Testis (tissue), 3 donors: ENCODE data around the gene RASA2. TPM values are rescaled to one million over a fixed set of nuclear protein-coding genes. Genes with fewer than 3 reads are reported as not detected.

ENCODE experiments used
- DNase-seq: peaks from one replicate; pipeline ENCODE4 v3.0.0-alpha.2; 2019
- H3K27ac ChIP-seq, 2 donors: fragments of 200-600 bp; sonication (generic); one replicate each; pipeline ENCODE4 v1.5.1; 2019
- H3K27me3 ChIP-seq: fragments of 200-600 bp; sonication (generic); one replicate; pipeline ENCODE4 v1.5.1; 2019
- H3K36me3 ChIP-seq: fragments of 200-600 bp; sonication (generic); one replicate; pipeline ENCODE4 v1.5.1; 2017; ENCODE audit warnings: low read depth; ENCODE audit errors: missing control alignments
- H3K4me1 ChIP-seq: fragments of 200-600 bp; sonication (generic); one replicate; pipeline ENCODE4 v1.5.1; 2019
- H3K4me3 ChIP-seq, 2 donors: fragments of 200-600 bp; sonication (generic); one replicate each; pipeline ENCODE4 v1.5.1; 2017 to 2019
- H3K9me3 ChIP-seq: fragments of 200-600 bp; sonication (generic); one replicate; pipeline ENCODE4 v1.5.1; 2017
- POLR2A ChIP-seq: fragments of 450-650 bp; IDR thresholded peaks from one replicate; pipeline ENCODE4 v1.6.1; 2017; ENCODE audit warnings: antibody characterized with exemption, mild to moderate bottlenecking, moderate library complexity
- WGBS, 2 donors: methylation state at CpG; one replicate each; pipeline ENCODE4 v1.1.5; 2018; 5-methylcytosine and 5-hydroxymethylcytosine counted together
- intact Hi-C: fragments of 100-400 bp; cut with DNase I; formaldehyde crosslinking; loops from one replicate; pipeline ENCODE4 v1.15.1; 2023; ENCODE audit warnings: low total_unique reads
- polyA plus RNA-seq: library from polyadenylated mRNA; stranded (reverse); fragments of 350-450 nt; fragmentation: Illumina TruSeq; extraction: RNeasy Lipid Tissue Mini Kit (QIAGEN cat#74804); gene quantifications from one replicate; pipeline ENCODE4 v1.2.3, GENCODE V29; 2014; ENCODE audit warnings: low read depth, low replicate concordance; ENCODE audit not compliant: insufficient read depth
- total RNA-seq, 2 donors: library from RNA; depleted of rRNA; stranded (reverse); fragments of >200 nt; gene quantifications; one replicate each; pipeline ENCODE4 v1.2.3, GENCODE V29; 2016
- TF ChIP-seq, protein P1 (sequence below), 3 experiments: fragments of 450-650 bp in 2 of 3; fragments of 200-600 bp in 1 of 3; sonication (generic) in 1 of 3; IDR thresholded peaks; one replicate each; pipeline ENCODE4 v1.5.1; 2016 to 2019; ENCODE audit warnings: antibody characterized with exemption in 3 of 3, mild to moderate bottlenecking in 2 of 3, moderate library complexity in 1 of 3

The RASA2 gene
- total and polyA plus RNA-seq, 3 donors from 2014 or later, result 16.2 to 18.3 (median 18.2) TPM

DNA sequence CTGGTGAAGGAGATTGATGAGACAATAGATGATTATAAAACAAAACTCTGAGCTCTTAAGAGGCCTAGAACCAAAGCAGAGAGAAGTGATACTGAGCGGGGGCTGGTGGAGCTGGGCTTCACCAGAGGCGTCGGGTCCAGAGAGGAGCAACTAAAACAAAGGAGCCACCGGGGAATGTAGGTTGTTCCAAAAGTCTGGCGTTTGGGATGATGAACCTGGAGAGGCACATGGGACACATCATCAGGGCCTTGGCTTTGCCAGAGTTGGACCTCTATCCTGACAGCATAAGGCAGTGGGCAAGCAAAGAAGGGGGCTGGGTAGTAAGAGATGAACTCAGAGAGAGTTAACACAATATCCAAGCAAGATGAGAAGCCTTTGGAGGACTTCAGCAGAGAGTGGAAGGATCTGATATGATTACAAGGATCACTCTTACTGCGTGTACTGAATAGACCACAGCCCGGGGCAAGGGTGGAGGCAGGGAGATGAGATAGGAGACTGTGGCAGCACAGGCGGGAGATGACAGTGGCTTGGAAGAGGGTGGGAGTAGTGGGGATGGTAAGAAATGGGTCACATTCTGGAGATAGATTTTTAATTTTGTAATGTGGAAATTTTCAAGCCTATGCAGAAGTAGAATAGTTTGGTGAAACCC is 36.0 kb upstream of the RASA2 start:
- Histone ChIP-seq H3K4me1 (peaks cover 13% of the 10 kb centered on the region), H3K9me3 (no peaks in the 10 kb centered on the region), H3K36me3 (no peaks in the 10 kb centered on the region), H3K4me3 (no peak overlapping the region), H3K27me3 (no peaks in the 10 kb centered on the region), H3K27ac (peak overlapping the region; percentile 0 to 19)
- intact Hi-C loops, result no loop called here
- TF ChIP-seq POLR2A, result no peak
- WGBS, 2 donors, result 72% methylated on average over 8 of the region's 8 CpGs
- no peak for DNase-seq

DNA sequence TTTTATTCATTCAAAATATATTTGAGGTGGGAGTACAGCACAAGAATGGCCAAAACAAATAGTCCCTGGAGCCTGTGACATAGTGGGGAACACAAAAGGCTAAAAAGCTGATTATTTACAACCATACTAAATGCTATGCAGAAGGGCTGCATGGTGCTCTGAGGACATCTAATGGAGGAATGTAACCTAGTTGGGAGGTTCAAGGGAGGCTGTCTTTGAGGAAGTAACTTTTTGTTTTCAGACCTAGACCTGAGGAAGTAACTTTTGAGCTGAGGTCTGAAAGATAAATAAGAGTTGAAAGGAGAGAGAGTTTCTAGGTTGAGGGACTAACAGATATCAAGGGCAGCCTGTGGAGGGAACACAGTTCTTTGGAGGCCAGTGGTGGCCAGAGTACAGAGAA is 34.8 kb upstream of the RASA2 start:
- Histone ChIP-seq H3K36me3 (no peaks in the 10 kb centered on the region), H3K4me3 (no peak overlapping the region), H3K4me1 (peaks cover 13% of the 10 kb centered on the region), H3K27me3 (no peaks in the 10 kb centered on the region), H3K27ac (peak overlapping the region in 1 of 2 donors; percentile 7), H3K9me3 (no peaks in the 10 kb centered on the region)
- intact Hi-C loops, result no loop called here
- no peak for TF ChIP-seq POLR2A
- TF ChIP-seq, protein P1, sequence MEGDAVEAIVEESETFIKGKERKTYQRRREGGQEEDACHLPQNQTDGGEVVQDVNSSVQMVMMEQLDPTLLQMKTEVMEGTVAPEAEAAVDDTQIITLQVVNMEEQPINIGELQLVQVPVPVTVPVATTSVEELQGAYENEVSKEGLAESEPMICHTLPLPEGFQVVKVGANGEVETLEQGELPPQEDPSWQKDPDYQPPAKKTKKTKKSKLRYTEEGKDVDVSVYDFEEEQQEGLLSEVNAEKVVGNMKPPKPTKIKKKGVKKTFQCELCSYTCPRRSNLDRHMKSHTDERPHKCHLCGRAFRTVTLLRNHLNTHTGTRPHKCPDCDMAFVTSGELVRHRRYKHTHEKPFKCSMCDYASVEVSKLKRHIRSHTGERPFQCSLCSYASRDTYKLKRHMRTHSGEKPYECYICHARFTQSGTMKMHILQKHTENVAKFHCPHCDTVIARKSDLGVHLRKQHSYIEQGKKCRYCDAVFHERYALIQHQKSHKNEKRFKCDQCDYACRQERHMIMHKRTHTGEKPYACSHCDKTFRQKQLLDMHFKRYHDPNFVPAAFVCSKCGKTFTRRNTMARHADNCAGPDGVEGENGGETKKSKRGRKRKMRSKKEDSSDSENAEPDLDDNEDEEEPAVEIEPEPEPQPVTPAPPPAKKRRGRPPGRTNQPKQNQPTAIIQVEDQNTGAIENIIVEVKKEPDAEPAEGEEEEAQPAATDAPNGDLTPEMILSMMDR (IDR thresholded peaks at IDR 0.05), result peak; percentile 34 to 46 (median 37)
- DNase-seq, result peak; percentile 62

DNA sequence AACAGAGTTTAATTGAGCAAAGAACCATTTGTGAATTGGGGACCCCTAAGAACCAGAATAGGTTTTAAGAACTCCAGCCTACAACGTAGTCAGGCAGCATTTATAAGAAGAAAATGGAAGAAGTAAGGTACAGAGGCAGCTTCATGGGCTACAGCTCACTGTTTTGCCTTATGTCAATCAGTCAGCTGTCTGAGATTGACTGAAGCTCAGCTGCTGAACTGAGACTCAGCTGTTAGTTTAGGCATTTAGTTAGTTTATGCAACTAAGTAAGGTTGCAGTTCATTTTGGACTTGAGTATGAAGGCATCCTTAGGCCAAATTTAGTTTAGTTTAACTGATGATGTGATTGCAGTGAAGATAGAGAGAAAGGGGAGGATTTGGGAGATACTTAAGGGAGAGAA is 34.1 kb upstream of the RASA2 start:
- 93 to 94% methylated on average over 1 of the region's 1 CpG for WGBS, 2 donors
- Histone ChIP-seq H3K36me3 (no peaks in the 10 kb centered on the region), H3K27ac (no peak overlapping the region), H3K4me3 (no peak overlapping the region), H3K27me3 (no peaks in the 10 kb centered on the region), H3K4me1 (peaks cover 13% of the 10 kb centered on the region), H3K9me3 (no peaks in the 10 kb centered on the region)
- TF ChIP-seq, protein P1 (IDR thresholded peaks at IDR 0.05), result no peak
- intact Hi-C loops, result no loop called here
- DNase-seq, result no peak

DNA sequence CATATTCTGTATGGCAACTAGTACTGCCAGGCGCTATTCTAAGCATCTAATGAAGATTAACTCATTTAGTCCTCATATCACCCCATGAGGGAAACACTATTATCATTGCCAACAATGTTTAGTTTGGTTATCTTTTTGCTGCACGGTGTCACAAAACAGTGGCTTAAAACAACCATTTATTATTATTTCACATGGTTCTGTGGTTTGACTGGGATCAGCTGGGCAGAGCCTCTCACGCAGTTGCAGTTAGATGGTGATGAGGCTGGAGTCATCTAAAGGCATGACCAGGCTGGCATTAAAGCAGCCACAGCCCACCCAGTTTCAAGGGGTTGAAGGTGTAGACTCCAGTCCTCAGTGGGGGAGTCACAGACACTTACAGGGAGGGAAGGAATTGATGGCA is 32.8 kb upstream of the RASA2 start:
- Histone ChIP-seq H3K4me3 (no peak overlapping the region), H3K27ac (no peak overlapping the region), H3K27me3 (no peaks in the 10 kb centered on the region), H3K4me1 (peaks cover 13% of the 10 kb centered on the region), H3K9me3 (no peaks in the 10 kb centered on the region), H3K36me3 (no peaks in the 10 kb centered on the region)
- TF ChIP-seq, protein P1 (IDR thresholded peaks at IDR 0.05), result no peak
- TF ChIP-seq POLR2A, result no peak
- DNase-seq, result no peak
- intact Hi-C loops, result no loop called here
- 64 to 70% methylated on average over 3 of the region's 3 CpGs for WGBS, 2 donors

DNA sequence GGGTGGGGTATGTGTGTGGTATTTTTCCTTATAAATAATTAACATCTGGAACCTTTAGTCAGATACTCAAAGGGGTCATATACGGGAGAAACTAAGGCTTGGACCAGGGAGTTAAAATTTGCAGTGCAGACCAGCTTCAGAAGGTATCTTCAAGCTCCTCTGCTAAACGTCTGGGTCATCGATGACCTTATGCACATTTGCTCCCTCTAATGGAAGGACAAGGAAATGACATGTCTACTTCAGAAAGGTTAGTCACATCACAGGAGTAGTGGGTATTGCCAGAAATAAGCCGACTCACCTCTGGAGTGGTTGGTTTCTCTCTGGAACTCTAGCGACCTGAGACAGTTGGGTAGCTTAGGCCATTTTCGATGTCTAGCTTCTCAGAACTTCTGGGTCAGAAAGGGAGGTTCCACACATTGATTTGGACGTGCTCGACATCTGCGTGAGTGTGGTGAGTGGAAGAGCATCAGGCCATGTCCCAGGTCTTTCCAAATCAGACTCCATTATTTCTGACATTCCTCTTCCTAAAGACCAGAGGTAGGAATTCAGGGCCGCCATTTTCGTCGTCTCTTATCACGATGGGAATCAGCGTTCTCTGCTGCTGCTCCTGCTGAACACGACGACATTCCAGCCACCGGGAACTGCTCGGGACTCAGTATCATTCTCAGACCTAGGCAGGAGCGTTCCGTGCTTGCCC is 31.8 kb upstream of the RASA2 start:
- 59 to 61% methylated on average over 18 to 20 of the region's 20 CpGs for WGBS, 2 donors
- intact Hi-C loops, result no loop called here
- no peak for DNase-seq
- Histone ChIP-seq H3K4me1 (peaks cover 13% of the 10 kb centered on the region), H3K27ac (peak overlapping the region in 1 of 2 donors; percentile 26), H3K36me3 (no peaks in the 10 kb centered on the region), H3K4me3 (peak overlapping the region in 1 of 2 donors; percentile 6), H3K9me3 (no peaks in the 10 kb centered on the region), H3K27me3 (no peaks in the 10 kb centered on the region)
- TF ChIP-seq, protein P1 (IDR thresholded peaks at IDR 0.05), result peak; percentile 54 to 61 (median 58)
- TF ChIP-seq POLR2A, result no peak
